Eye (tissue), 1 donor: Measurements from ENCODE around the gene YPEL3.
A peak's percentile ranks its signal among the peaks of the same experiment; 100 is the strongest.

Source experiments
- DNase-seq: peaks from one replicate; pipeline ENCODE4 v3.0.0-alpha.2; 2015

Gene YPEL3

DNA sequence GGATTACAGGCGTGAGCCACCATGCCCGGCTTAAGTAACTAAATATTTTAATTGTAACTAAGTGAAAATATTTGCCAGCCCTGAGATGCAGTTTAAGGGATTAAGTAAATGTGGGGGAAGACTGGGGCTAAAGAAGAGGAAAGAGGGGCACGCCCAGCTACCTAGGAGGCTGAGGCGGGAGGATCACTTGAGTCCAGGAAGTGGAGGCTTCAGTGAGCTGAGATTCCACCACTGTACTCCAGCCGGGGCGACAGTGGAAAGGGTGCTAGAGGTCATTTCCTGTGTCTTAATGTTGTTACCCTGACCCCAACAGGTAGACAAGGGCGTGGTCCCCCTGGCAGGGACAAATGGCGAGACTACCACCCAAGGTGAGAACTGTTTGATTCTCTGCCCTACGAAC, 27.7 kb downstream of the YPEL3 start:
- DNase-seq = no peak

DNA sequence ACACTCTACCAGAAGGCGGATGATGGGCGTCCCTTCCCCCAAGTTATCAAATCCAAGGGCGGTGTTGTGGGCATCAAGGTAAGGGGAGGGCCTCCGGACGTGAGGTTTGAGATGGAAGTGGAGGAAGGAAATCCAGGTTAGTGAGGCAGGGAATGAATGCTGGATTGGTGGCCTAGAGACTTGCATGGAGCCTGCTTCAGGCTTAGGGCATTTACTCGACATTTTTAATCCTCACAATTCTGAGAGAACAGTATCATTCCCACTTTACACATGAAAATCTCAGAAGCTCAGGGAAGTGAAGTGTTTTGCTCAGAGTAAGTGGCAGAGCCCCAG, 28.5 kb downstream of the YPEL3 start:
- DNase-seq = no peak

DNA sequence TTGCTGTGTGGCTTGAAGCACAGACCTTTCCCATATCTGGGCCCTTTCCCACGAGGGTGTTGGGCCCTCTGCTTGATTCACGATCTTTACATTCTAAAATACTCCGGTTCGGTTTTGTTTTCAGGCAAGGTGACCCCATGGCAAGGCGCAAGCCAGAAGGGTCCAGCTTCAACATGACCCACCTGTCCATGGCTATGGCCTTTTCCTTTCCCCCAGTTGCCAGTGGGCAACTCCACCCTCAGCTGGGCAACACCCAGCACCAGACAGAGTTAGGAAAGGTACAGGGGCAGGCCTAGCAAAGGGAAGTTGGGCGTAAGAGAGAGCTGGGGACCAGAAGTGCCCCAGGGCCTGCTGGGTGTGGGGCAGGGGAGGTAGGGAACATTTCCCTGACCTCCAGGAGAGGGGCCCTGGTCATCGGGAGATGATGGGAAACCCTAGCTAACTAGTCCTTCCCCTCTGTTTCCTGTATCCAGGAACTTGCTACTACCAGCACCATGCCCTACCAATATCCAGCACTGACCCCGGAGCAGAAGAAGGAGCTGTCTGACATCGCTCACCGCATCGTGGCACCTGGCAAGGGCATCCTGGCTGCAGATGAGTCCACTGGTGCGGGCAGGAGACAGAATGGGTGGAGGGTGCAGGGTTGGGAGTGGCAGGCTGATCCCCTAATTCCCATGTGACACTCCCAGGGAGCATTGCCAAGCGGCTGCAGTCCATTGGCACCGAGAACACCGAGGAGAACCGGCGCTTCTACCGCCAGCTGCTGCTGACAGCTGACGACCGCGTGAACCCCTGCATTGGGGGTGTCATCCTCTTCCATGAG, 29.0 kb downstream of the YPEL3 start:
- DNase-seq = no peak

DNA sequence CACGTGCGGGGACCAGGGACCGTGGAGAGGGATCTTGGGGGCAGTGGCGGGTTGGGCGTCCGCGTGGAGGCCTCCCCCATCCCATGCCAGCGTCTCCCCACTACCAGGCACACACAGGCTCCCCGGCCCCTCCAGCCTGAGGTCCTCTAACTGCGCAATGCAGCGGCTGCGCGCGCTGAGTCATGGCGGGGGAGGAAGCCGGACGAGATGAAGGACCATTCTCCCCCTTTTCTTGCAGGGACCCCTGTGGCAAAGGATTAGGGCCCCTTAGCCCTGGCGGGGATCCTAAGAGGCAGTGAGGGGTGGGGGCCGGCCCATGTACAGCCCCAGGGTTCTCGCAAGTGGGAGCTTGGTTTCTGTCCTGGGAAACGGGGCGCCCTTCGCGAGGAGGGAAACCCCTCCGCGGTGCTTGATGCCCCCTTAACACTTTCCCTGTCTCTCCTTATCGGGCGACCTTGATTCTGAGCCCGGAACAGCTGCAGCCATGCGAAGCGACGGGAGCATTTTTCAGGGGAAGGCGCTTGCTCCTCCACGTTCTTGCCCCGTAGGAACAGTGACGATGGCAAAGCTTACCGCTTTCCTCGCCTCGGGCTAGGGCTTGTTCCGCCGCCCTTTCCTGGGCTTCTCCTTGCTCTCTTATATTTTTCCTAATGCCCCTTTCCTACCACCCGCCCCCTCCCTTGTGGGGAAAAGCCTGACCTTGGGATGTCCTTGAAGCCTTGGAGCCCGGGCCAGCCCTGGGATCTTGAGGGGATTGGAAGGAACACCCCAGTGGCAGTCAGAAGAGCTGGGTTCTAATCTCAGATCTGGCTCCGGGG, 29.9 kb downstream of the YPEL3 start:
- DNase-seq = peak; percentile 74

DNA sequence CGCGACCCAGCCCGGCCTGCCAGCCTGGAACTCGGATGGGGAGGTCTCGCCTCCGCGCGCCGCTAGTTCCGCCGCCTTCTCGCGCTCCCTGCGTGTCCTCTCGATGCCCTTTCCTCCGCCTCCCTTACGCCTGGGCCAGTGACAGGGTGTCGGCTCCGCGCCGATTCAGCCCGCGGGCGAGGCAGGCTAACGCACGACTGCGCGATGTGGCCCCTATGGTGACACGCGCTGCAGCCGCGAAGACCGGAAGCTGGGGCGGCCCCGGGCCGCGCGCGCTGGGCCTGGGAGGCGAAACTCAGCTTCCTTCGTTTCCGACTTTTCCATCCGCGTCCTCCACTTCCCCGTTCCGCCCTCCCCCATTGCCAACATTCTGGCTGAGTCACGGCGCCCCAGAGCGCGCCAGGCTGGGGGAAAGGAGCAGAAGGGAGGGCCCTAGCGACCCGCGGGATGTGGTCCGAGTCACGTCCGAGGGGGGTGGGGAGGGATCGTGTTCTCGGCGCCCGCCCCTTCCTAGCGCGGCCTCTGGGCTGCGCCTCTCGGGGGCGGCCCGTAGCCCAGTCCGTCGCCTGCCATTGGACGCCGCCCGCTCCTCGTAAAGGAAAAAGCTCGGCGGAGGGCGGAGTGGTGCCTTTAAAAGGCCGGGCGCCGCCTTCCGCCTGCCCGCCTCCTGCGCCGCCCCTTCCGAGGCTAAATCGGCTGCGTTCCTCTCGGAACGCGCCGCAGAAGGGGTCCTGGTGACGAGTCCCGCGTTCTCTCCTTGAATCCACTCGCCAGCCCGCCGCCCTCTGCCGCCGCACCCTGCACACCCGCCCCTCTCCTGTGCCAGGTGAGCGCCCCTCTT, 30.7 kb downstream of the YPEL3 start, which contains the start of gene ALDOA:
ALDOA (plus strand) TSS at position 659 of the 841 bp plus-strand sequence. CDS start 1,138 bp downstream, outside the sequence.
- peak; percentile 98 for DNase-seq

DNA sequence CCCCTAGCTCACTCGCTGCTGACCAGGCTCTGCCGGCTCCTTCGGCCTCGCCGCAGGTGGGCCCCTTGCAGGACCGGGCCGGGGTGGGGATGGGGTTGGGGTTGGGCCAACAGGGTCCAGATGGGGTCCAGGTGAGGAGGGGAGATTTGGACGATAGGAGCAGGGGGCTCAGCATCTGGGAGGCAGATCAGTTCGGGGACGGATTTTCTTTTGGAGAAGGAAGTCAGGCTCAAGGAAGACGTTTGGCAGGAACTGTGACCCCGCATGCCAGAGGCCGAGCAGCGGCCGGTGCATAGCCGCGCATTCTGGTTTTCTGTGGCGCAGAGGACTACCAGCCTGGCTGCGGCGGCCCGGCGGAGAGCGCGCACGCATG, 31.3 kb downstream of the YPEL3 start:
- DNase-seq = no peak

DNA sequence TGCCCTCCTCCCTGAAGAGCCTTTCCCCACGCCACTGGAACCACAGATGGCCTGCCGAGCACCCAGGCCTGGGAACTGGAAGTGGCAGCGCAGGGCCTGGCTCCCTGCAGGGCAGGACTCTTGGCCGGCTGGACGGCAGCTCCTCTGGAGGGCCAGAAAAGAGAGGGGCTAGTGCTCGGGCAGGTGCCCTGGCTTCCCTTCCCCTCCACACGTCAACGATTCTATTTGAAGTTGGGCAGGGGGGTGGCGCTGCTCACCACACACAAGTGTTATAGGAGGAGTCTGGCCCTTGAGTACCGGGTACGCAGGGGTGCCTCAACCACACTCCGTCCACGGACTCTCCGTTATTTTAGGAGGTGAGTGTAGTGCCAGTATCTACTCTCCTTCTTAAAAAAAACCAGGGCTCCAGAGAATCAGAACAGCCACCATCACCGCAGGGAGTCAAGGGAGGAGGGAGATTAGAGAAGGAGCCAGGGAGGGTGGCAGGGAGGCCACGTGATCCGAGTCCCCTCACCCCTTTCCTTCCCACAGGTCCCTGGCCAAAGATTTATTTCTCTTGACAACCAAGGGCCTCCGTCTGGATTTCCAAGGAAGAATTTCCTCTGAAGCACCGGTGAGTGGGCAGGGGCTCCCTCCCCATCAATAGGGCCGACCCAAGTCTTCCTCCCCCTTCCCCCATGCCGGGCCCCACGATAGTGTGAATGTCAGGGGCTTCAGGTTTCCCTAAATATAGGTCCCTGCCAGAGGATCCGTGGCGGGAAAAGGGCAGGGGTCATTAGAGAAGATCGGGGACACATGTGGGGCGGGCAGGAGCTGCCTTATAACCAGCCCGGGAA, 31.9 kb downstream of the YPEL3 start:
- peak; percentile 82 for DNase-seq

DNA sequence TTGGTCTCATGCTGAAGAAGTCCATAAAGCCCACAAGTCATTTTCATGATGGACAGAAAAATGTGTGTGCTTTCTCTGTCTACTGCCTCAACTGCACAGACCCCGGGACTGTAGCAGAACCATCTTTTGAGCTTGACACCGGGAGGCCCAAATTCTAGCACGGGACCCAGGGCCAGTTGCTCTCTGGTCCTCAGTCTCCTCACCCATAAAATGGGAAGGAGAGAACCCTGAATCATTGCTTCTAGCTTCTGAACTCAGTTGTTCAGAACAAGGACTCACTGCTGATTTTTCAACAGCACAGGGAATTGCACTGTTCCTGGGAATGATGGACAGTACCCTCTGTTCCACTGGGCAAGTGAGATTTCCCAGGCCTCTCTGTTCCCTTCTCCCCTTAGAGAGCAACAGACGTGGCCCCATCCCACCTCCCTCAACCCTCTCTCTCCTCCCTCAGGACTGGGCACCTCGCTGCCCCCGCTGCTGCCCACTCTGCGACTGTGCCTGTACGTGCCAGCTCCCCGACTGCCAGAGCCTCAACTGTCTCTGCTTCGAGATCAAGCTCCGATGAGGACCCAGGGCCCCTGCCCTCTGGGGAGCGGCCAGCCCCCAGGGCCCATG, 32.6 kb downstream of the YPEL3 start:
- no peak for DNase-seq

DNA sequence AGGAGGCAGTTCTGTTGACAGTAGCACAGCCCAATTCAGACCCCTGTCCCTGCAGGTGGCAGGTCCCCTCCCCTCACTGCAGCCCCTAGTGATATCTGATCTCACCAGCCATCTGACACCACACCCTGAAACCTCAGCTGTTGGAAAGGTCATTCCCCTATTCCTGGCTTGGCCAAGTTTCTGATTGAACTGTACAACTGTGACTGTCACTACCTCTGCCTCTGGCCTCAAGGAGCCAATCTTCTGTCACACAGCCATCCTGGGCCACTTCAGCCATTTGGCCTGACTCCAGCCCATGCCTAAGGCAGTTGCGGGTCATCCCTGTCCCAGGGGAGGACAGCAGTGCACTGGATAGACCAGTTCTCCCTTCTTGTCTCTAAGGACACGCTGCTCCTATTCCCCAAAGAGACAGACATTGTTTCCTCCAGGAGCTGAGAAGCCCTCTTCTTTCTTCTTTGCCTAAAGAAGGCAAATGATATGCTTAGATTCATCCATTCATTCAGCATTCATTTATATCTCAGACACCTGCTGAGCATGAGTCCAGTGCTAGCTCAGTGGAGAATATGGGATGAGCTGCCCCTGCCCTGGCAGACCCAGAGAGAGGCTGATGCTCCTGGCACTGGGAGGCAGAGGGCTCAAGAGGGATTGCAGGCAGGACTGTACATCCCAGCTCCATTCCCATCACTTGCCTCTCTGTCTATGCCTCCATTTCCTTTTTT, 35.0 kb downstream of the YPEL3 start:
- no peak for DNase-seq

DNA sequence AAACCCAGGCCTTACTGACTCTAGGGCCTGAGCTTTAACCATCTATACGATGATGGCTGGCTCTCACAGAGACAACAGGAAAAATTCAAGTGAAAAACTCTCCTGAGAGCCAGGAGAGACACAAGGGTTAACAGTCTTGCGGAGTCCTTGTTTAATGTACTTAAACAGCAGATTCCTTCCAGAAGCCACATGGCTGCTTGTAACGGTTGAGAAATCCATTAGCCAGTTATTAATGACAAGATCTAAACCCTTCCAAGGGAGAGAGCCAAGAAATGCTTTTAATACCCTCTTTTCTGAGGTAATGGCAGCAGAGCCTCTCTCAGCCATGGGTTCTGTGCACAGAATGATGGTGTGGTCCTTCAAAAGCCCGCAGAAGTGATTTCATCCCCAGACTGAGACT, 35.7 kb downstream of the YPEL3 start:
- no peak for DNase-seq

DNA sequence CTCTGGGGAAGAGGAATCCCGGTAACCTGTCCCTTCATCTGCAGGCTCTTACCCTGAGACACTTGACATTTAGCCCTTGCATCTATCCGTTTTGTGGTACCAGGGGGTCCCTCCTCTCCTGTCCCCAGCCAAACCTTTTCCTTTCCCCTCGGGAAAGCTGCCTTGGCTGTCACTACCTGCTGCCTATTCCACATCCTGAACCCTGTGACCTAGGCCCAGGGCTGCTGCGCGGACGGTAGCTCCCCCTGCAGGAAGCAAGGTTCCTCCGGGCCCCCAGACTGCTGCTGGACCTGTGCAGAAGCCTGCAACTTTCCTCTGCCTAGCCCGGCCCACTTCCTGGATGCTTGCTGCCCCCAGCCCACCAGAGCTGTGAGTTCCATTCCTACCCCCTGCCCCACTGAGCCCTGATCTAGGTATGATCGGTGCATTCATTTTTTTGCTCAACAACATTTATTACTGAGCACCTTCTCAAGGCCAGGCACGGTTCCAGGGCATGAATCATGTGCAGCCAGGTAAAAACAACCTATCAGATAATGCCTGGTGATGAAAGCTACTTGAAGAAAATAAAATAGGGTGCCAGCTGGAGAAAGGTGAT, 41.0 kb downstream of the YPEL3 start:
- DNase-seq = no peak

DNA sequence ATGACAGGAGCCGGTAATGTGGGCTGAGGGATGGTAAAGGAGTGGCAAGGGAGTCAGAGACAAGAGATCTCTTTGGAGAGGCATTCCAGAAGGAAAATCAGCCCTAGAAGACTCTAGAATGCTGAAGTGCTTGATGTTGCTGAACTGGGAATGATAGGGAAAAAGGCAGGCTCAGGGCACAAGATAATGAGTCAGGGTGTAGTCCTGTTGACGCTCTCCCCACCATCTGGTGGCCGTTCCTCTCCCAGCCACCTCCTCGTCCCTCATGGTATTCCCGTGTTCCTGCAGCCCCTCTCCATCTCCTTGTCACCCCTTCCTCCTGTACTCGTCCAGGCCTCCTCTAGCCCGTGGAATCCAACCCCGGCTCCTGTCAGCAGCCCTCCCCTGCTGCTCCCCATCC, 41.6 kb downstream of the YPEL3 start:
- no peak for DNase-seq

DNA sequence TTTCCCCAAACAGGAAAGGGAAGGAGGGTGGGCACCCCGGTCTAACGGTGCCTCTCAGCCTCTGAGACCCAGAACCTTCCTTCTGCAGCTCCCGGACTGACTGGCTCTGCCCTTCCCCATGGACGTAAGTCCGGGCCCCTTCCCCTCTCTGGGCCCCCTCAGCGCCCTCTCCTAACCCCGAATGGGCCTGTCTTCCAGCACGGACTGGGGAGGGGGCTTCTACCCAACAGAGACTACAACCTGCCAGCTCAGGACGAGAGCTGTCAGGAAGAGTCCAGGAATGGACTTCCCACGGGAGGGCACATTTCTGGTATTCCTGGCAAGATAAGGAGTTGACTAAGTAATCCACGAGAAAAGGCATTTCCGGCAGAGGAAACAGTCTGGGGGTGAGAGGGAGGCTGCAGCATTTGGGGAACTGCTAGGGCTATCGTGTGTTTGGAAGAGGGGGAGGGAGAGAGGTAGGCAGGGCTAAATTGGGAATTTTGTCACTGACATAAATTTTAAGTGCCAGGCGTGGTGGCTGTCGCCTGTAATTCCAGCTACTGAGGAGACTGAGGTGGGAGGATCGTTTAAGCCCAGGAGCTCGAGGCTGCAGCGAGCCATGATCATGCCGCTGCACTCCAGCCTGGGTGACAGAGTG, 42.5 kb downstream of the YPEL3 start:
- no peak for DNase-seq

DNA sequence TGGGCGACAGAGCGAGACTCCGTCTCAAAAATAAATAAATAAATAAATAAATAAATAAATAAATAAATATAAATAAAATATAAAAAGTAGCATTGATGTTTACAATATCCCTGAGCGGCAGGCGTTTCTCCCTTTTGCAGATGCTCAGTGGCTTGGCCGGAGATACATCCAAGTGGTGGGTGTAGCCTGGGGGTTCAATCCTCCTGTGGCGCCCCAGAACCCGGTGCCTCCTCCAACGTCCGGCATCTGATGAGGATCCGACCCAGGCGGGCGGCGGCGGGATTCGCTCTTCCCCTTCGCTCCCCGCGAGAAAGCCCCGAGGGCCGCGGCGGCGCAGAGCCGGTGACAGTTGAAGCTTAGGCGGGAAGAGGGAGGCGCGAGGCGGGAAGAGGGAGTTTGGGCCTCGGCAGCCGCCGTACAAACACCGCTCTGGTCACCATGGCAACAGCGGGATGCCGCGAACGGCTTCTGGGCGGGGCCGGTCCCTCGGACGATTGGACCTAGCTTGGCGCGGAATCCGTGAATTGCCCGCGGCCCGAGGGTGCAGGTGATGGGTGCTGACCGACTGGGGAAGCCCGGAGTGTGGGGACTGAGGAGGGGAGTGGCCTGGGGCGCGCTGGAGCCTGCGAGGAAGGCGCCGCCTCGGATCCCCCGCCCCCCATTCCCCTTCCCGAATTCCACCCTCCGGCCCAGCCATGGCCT, 43.2 kb downstream of the YPEL3 start:
- peak; percentile 96 for DNase-seq

DNA sequence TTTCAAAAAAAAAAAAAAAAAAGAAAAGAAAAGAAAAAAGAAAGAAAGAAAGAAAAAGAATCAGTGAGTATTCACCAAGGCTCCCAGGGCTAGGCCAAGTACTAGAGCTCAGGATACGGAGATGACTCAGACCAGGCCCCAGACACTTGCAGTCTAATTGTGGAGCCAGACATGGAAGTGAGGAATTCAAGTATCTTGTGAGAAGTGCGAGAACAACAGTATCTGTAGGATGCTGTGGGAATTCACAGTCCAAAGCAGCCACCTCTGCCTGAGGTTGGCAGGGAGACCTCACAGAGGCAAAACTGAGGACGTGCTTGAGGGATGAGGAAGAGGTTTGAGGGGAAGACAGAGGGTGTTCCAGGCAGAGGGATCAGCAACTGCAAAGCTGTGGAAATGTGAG, 44.5 kb downstream of the YPEL3 start:
- DNase-seq = no peak

DNA sequence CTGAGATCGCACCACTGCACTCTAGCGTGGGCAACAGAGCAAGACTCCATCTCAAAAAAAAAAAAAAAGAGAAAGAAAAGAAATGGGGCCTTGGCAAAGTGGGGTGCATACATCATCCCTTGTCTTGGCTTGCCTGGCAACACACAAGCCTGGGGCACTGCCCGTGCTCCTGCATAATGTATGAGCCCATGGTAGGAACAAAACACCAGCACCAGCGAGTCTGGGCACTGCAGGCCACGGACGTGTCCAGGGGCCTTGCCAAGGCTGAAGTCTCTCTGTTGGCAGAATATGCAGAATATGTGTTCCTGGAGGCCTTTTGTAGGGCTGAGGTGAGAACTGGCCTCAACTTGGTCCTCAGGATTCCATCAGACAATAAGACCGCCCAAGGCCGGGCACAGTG, 46.1 kb downstream of the YPEL3 start:
- no peak for DNase-seq

DNA sequence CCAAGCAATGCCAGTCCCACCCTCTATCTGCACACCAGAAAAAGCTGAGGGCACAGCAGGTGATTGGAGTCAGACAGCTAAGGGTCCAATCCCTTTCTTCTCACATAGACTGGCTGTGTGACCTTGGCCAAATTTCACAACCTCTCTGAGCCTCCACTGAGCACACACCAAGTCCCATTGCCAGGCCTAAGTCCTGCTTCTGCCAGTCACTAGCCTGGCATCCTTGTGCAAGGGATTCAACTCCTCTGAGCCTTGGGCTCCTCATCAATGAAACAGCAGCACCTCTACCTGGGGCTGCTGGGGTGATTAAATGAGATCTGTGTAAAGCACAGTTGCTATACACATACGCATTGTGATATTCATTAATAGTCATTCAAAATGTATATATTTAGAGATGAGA, 49.4 kb downstream of the YPEL3 start:
- DNase-seq = no peak

DNA sequence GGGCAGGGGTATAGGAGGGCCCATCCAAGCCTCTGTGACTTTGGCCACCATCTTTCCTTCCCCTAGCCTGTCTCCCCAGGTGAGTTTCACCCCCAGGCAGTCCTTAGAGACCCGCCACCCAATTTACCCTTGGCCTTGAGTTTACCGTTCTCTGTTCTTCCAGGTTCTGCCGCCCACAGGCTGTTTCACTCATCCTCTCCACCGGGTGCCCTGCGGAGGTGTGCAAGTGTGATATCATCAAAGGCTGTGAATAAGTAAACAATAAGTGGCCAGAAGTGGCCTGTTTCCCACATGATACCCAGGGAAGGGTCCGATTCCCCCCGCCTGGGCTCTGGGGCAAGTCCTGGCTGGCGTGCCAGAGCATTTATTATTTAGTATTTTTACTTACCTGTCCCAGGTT, 49.8 kb downstream of the YPEL3 start:
- no peak for DNase-seq
